Karpas-422 (cell line): ENCODE data around the gene SRGAP1. TPM values are rescaled to one million over a fixed set of nuclear protein-coding genes. Genes with fewer than 3 reads are reported as not detected.

Experiments used
- DNase-seq: peaks from one replicate; pipeline ENCODE4 v3.0.0-alpha.2; 2015
- H2AFZ ChIP-seq: fragments of 200-600 bp; sonication (generic); 2 replicates; pipeline ENCODE4 v1.6.1; 2014; ENCODE audit warnings: antibody characterized with exemption, low read length, mixed read lengths
- H3K27ac ChIP-seq: fragments of 200-600 bp; sonication (generic); 2 replicates; pipeline ENCODE4 v1.5.1; 2014; ENCODE audit warnings: mild to moderate bottlenecking, low read length, moderate library complexity
- H3K27me3 ChIP-seq: fragments of 200-600 bp; sonication (generic); 2 replicates; pipeline ENCODE4 v1.6.1; 2014; ENCODE audit warnings: low read length, mixed read lengths
- H3K36me3 ChIP-seq: fragments of 200-600 bp; sonication (generic); 2 replicates; pipeline ENCODE4 v1.6.1; 2014; ENCODE audit warnings: low read length, mixed read lengths; ENCODE audit not compliant: insufficient read depth
- H3K4me1 ChIP-seq: fragments of 200-600 bp; sonication (generic); 2 replicates; pipeline ENCODE4 v1.6.1; 2014; ENCODE audit warnings: mild to moderate bottlenecking, low read length, mixed read lengths
- H3K4me2 ChIP-seq: fragments of 200-600 bp; sonication (generic); 2 replicates; pipeline ENCODE4 v1.6.1; 2014; ENCODE audit warnings: low read length, low read depth, mild to moderate bottlenecking; ENCODE audit not compliant: poor library complexity, severe bottlenecking
- H3K4me3 ChIP-seq: fragments of 200-600 bp; sonication (generic); 2 replicates; pipeline ENCODE4 v1.5.1; 2014; ENCODE audit warnings: mild to moderate bottlenecking, antibody characterized with exemption, low read length, mixed read lengths
- H3K79me2 ChIP-seq: fragments of 200-600 bp; sonication (generic); 2 replicates; pipeline ENCODE4 v1.6.1; 2014; ENCODE audit warnings: mild to moderate bottlenecking, low read length, mixed read lengths
- H3K9ac ChIP-seq: fragments of 200-600 bp; sonication (generic); 2 replicates; pipeline ENCODE4 v1.6.0; 2014; ENCODE audit warnings: low read length
- H3K9me2 ChIP-seq: fragments of 200-600 bp; sonication (generic), shearing (Covaris generic); replicated peaks from 2 replicates; pipeline ENCODE4 v1.6.0; 2014; ENCODE audit warnings: mild to moderate bottlenecking, low read length, moderate library complexity; ENCODE audit not compliant: insufficient read depth
- H3K9me3 ChIP-seq: fragments of 300-700, 200-600 bp; sonication (generic); 2 replicates; pipeline ENCODE4 v1.6.1; 2014; ENCODE audit warnings: low read length, mixed read lengths
- H4K20me1 ChIP-seq: fragments of 200-600 bp; sonication (generic); 2 replicates; pipeline ENCODE4 v1.6.1; 2014; ENCODE audit warnings: mild to moderate bottlenecking, antibody characterized with exemption, low read length, low read depth; ENCODE audit not compliant: insufficient read depth
- total RNA-seq: library from RNA; depleted of rRNA; stranded (reverse); fragments of >200 nt; shearing (Covaris generic); gene quantifications from 2 replicates; pipeline ENCODE4 v1.2.3, GENCODE V29; 2014; ENCODE audit warnings: low replicate concordance

The SRGAP1 gene
- total RNA-seq, 1 experiment from 2014 or later, result not detected

DNA sequence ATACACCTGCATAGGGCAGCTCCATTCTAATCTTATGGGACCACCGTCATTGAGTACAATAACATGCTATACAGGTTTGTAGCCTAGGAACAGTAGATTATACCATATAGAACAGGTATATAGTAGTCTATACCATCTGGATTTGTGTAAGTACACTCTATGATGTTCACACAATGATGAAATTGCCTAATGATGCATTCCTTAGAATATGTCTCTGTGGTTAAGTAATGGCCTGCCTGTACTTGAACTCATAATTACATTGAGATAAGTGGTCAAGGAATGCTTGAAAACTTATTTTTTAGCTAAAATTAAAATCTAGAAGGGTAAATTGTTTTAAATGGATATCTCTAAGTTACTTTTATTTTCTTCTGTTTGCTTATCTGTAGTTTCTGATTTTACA, 152.7 kb downstream of the SRGAP1 start:
- Histone ChIP-seq H3K79me2 (no peaks in the 10 kb centered on the region), H2AFZ (no peak overlapping the region), H3K4me3 (no peak overlapping the region), H3K9ac (no peak overlapping the region), H4K20me1 (no peaks in the 10 kb centered on the region), H3K27me3 (no peaks in the 10 kb centered on the region), H3K4me1 (no peaks in the 10 kb centered on the region), H3K9me2 (no peaks in the 10 kb centered on the region), H3K27ac (no peak overlapping the region), H3K36me3 (no peaks in the 10 kb centered on the region), H3K4me2 (no peak overlapping the region), H3K9me3 (no peaks in the 10 kb centered on the region)
- DNase-seq, result no peak

DNA sequence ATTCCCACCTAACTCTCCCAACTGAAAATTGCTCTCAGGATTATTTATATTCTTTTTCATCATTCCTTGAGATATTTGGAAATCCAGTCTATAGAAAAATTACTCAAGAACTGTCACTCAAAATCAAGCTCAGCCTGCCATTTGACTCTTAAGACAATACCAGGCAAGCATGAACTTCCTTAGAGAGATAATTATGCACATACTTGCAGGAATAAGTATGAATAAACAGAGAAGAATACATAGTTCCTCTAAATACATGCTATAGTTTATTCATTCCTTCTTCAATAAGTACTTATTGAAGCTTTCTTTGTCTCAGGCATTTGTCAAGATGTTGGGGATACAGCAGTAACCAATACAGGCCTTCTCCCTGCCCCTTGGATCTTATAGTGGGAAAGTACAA, 154.1 kb downstream of the SRGAP1 start:
- no peaks in the 10 kb centered on the region for H3K9me2 ChIP-seq
- no peak overlapping the region for H3K4me3 ChIP-seq
- H3K27ac ChIP-seq, result no peak overlapping the region
- H3K79me2 ChIP-seq, result no peaks in the 10 kb centered on the region
- no peaks in the 10 kb centered on the region for H3K27me3 ChIP-seq
- no peaks in the 10 kb centered on the region for H3K36me3 ChIP-seq
- H4K20me1 ChIP-seq, result no peaks in the 10 kb centered on the region
- DNase-seq, result no peak
- no peak overlapping the region for H3K9ac ChIP-seq
- H3K9me3 ChIP-seq, result no peaks in the 10 kb centered on the region
- H3K4me1 ChIP-seq, result no peaks in the 10 kb centered on the region
- H2AFZ ChIP-seq, result no peak overlapping the region
- no peak overlapping the region for H3K4me2 ChIP-seq

DNA sequence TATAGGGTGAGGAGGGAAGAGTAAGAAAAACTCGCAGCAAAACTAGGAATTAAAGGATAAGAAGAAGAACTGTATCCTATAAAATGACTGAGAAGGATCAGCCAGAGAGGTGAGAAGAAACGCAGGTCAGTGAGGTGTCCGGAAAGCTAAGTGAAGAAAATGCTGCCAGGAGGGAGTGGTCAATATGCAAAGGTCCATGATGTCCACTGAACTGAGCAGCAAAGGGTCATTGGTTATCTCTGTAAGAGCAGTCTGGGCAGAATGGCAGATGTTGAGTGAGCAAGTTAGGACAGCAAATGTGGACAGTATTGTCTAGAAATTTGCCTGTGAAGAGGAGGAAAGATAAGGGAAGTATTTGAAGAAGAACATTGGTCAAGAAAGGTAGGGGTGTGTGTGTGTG, 155.4 kb downstream of the SRGAP1 start:
- H3K27me3 ChIP-seq, result no peaks in the 10 kb centered on the region
- no peak overlapping the region for H3K27ac ChIP-seq
- H3K9me3 ChIP-seq, result no peaks in the 10 kb centered on the region
- DNase-seq, result no peak
- H3K4me3 ChIP-seq, result no peak overlapping the region
- H3K36me3 ChIP-seq, result no peaks in the 10 kb centered on the region
- no peak overlapping the region for H3K4me2 ChIP-seq
- H4K20me1 ChIP-seq, result no peaks in the 10 kb centered on the region
- no peaks in the 10 kb centered on the region for H3K4me1 ChIP-seq
- H3K79me2 ChIP-seq, result no peaks in the 10 kb centered on the region
- H3K9me2 ChIP-seq, result no peaks in the 10 kb centered on the region
- no peak overlapping the region for H3K9ac ChIP-seq
- no peak overlapping the region for H2AFZ ChIP-seq

DNA sequence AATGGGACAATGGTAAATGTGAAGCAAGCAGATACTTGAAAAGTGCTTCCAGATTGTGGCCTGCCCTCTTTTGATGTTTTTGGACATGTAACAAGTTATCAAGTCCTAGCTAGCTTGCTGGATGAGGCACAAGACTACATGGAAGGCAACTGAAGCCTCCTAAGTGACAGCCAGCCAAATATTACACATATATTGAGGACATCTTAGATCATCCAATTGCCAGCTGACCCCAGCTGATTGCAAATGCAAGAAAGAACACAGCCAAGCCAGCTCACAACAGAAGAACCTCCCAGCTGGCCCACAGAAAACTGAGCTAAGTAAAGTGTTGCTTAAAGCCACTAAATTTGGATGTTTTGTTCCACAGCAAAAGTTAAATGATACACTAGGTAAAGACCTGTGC, 156.9 kb downstream of the SRGAP1 start:
- H3K4me2 ChIP-seq, result no peak overlapping the region
- no peak for DNase-seq
- H3K9me2 ChIP-seq, result no peaks in the 10 kb centered on the region

DNA sequence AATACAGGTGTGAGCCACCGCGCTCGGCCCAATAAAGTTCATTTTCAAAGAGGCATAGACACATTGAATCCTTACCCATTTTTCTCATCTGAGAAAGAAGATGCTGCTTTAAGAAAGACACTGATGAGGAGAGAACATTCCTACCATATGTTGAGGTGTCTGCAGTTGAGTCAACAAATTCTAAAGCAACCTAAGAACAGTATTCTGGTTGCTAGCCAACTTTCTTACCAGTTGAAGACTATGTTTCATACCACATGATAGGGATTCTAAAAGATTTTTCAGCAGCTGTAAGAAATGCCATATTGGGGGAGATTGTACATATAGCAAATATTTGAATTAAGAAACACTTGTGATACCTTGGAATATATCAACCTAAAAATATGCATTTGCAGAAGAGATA, 160.1 kb downstream of the SRGAP1 start:
- no peaks in the 10 kb centered on the region for H4K20me1 ChIP-seq
- H3K9me3 ChIP-seq, result no peaks in the 10 kb centered on the region
- no peaks in the 10 kb centered on the region for H3K79me2 ChIP-seq
- no peak overlapping the region for H3K9ac ChIP-seq
- H3K36me3 ChIP-seq, result no peaks in the 10 kb centered on the region
- no peaks in the 10 kb centered on the region for H3K27me3 ChIP-seq
- DNase-seq, result no peak
- H2AFZ ChIP-seq, result no peak overlapping the region
- H3K9me2 ChIP-seq, result no peaks in the 10 kb centered on the region
- H3K4me2 ChIP-seq, result no peak overlapping the region
- H3K4me3 ChIP-seq, result no peak overlapping the region
- H3K27ac ChIP-seq, result no peak overlapping the region
- H3K4me1 ChIP-seq, result no peaks in the 10 kb centered on the region

More for the DNA sequence above, 156.9 kb downstream of the SRGAP1 start:
- H3K36me3 ChIP-seq, result no peaks in the 10 kb centered on the region
- H3K27me3 ChIP-seq, result no peaks in the 10 kb centered on the region
- H3K79me2 ChIP-seq, result no peaks in the 10 kb centered on the region
- H3K9ac ChIP-seq, result no peak overlapping the region
- H3K4me3 ChIP-seq, result no peak overlapping the region
- no peak overlapping the region for H3K27ac ChIP-seq
- H3K4me1 ChIP-seq, result no peaks in the 10 kb centered on the region
- H2AFZ ChIP-seq, result no peak overlapping the region
- H3K9me3 ChIP-seq, result no peaks in the 10 kb centered on the region
- no peaks in the 10 kb centered on the region for H4K20me1 ChIP-seq

DNA sequence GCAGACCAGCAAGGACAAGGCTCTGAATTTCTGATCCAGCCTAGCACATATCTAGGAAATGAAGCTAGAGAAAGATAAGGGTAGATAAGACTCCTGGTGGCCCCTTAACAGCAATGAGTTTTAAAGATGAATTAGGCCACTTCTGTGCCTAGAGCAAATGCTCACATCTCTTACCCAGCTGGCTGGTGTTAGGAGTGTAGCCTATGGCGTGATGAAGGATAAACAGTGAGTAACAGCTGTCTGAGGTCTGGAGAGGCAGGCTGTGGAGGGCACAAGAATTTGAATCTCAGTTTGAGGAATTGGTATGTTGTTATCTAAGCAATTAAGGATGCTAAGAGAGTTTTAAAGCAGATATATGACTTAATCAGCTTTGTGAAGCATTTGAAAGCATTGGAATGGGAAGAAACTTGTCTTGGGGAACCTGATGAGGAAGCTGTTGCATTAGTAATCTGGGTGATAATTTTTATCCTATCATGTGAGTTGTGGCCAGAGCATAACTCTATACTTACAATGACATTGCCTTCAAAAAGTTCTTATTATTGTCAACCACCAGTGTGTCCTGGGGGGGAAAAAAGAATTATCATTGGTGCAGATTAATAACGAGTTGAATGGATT, 161.8 kb downstream of the SRGAP1 start:
- no peak overlapping the region for H3K4me3 ChIP-seq
- no peak overlapping the region for H3K4me2 ChIP-seq
- H3K36me3 ChIP-seq, result no peaks in the 10 kb centered on the region
- no peak overlapping the region for H3K9ac ChIP-seq
- DNase-seq, result no peak
- no peak overlapping the region for H3K27ac ChIP-seq
- H3K9me2 ChIP-seq, result no peaks in the 10 kb centered on the region
- no peaks in the 10 kb centered on the region for H3K9me3 ChIP-seq
- H2AFZ ChIP-seq, result no peak overlapping the region
- H3K27me3 ChIP-seq, result no peaks in the 10 kb centered on the region
- no peaks in the 10 kb centered on the region for H3K79me2 ChIP-seq
- no peaks in the 10 kb centered on the region for H4K20me1 ChIP-seq
- no peaks in the 10 kb centered on the region for H3K4me1 ChIP-seq

DNA sequence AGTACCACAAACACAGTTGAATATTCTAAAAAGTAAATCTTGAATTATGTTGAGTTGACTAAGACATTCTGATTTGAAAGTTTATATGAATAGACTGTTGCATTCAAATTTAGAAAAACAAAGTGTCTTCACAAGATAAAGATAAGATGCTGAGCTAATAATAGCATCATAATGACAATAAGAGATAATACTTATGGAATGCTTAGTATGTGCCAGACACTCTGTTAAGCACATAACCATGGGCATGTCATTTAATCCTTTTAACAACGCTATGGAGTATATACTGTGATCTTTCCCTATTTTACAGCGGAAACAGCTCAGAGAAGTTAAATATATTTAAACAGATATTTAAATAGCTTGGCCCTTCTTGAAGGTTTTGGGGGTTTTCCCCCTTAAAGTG, 163.4 kb downstream of the SRGAP1 start:
- Histone ChIP-seq H3K9me3 (no peaks in the 10 kb centered on the region), H3K79me2 (no peaks in the 10 kb centered on the region), H2AFZ (no peak overlapping the region), H3K27ac (no peak overlapping the region), H3K4me2 (no peak overlapping the region), H3K9ac (no peak overlapping the region), H3K4me1 (no peaks in the 10 kb centered on the region), H3K9me2 (no peaks in the 10 kb centered on the region), H3K4me3 (no peak overlapping the region), H4K20me1 (no peaks in the 10 kb centered on the region), H3K36me3 (no peaks in the 10 kb centered on the region), H3K27me3 (no peaks in the 10 kb centered on the region)
- DNase-seq, result no peak

DNA sequence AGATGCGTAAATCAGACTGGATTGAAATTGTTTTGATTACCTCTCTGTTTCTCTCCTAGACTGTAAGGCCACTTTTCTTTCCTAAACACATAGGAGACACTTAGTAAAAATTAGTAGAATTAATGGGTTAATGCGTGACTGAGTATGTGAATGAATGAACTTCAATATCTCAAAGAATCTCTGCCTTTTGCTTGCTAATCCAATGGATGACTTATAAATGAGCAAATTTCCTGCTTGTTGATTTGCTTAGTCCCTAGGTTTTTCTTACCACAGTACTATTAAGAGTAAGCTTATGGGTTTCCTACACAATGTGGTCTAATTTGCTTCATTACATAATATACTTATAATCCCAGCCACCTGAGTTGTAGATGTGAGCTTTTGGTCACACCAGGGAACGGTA, 164.1 kb downstream of the SRGAP1 start:
- Histone ChIP-seq H3K79me2 (no peaks in the 10 kb centered on the region), H4K20me1 (no peaks in the 10 kb centered on the region), H3K9ac (no peak overlapping the region), H3K36me3 (no peaks in the 10 kb centered on the region), H3K4me1 (no peaks in the 10 kb centered on the region), H3K4me2 (no peak overlapping the region), H3K4me3 (no peak overlapping the region), H3K27me3 (no peaks in the 10 kb centered on the region), H2AFZ (no peak overlapping the region), H3K27ac (no peak overlapping the region), H3K9me2 (no peaks in the 10 kb centered on the region), H3K9me3 (no peaks in the 10 kb centered on the region)
- DNase-seq, result no peak
